Breast epithelium (tissue), 3 donors: ENCODE results near the gene CDH26.

Source experiments
- POLR2A ChIP-seq: fragments of 450-650 bp; IDR thresholded peaks from one replicate; pipeline ENCODE4 v1.6.1; 2016; ENCODE audit warnings: antibody characterized with exemption, mild to moderate bottlenecking, moderate library complexity
- POLR2AphosphoS5 ChIP-seq, 3 donors: sonication (generic); formaldehyde crosslinking; IDR thresholded peaks; one replicate each; pipeline ENCODE4 v1.6.1; 2017; ENCODE audit warnings: antibody characterized with exemption in 3 of 3
- TF ChIP-seq, protein P1 (sequence below), 3 donors: fragments of 450-650 bp; IDR thresholded peaks; one replicate each; pipeline ENCODE4 v1.5.1; 2016 to 2017; ENCODE audit warnings: antibody characterized with exemption in 3 of 3, mild to moderate bottlenecking in 3 of 3, moderate library complexity in 3 of 3

DNA sequence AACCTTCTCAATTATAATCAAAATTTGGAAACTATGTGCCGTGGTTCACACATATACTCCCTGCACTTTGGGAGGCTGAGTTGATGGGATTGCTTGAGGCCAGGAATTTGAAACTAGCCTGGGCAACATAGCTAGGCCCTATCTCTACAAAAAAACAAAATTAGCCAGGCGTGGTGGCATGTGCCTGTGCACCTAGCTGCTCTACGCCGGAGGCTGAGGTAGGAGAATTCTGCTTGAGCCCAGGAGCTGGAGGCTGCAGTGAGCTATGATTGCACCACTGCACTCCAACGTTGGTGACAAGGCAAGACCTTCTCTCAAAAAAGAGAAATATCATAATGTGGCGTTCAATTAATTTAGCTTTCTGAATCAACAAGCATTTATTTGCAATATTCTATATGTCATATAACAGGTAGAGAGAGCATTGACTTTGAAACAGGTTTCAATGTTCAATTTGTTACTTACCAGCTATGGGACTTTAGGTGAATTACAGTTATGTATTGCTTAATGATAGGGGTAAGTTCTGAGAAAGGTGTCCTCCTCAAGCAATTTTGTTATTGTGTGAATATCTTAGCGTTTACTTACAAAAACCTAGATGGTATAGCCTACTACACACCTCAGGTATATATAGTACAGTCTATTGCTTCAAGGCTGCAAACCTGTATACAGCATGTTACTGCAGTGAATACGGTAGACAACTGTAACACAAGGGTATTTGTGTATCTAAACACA lies 22.6 kb upstream of the CDH26 start:
- TF ChIP-seq, protein P1, sequence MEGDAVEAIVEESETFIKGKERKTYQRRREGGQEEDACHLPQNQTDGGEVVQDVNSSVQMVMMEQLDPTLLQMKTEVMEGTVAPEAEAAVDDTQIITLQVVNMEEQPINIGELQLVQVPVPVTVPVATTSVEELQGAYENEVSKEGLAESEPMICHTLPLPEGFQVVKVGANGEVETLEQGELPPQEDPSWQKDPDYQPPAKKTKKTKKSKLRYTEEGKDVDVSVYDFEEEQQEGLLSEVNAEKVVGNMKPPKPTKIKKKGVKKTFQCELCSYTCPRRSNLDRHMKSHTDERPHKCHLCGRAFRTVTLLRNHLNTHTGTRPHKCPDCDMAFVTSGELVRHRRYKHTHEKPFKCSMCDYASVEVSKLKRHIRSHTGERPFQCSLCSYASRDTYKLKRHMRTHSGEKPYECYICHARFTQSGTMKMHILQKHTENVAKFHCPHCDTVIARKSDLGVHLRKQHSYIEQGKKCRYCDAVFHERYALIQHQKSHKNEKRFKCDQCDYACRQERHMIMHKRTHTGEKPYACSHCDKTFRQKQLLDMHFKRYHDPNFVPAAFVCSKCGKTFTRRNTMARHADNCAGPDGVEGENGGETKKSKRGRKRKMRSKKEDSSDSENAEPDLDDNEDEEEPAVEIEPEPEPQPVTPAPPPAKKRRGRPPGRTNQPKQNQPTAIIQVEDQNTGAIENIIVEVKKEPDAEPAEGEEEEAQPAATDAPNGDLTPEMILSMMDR (IDR thresholded peaks at IDR 0.05): no peak
- TF ChIP-seq POLR2AphosphoS5 (IDR thresholded peaks at IDR 0.05) (no peak), POLR2A (no peak)
